ENCODE data around the gene NCKAP5. TPM values are rescaled to one million over a fixed set of nuclear protein-coding genes. Genes with fewer than 3 reads are reported as not detected.

Gene NCKAP5
- total and polyA plus RNA-seq, 9 of the 15 experiments (the other 6 are each of a cell fraction or from before 2014, with no cell fraction given) = not detected

- no peak for TF ChIP-seq ZKSCAN8 (CRISPR knock-in tag; IDR thresholded peaks at IDR 0.05)
- TF ChIP-seq TAF9B (IDR thresholded peaks at IDR 0.05; ENCODE audit: partially characterized antibody) = no peak
Observed at GRCh38 chr2:133139847-133140533, 428.3 kb downstream of the NCKAP5 start (continued).

GRCh38 chr2:133138693-133139092, 429.6 kb downstream of the NCKAP5 start:
- Histone ChIP-seq H3K4me1 (replicated peaks in 1 of 2; ENCODE audit: control insufficient read depth in 2 of 2, insufficient read depth in 2 of 2, low read length in 2 of 2) (no peaks in the 10 kb centered on the region), H3K9ac (ENCODE audit: insufficient read depth in 1 of 2, low read depth in 2 of 2, low read length in 2 of 2) (no peak overlapping the region), H3K36me3 (ENCODE audit: control insufficient read depth, insufficient read depth, low read length) (no peaks in the 10 kb centered on the region), H3K27me3 (ENCODE audit: control insufficient read depth in 2 of 2, insufficient read depth in 2 of 2, low read length in 2 of 2) (no peaks in the 10 kb centered on the region), H3K79me2 (ENCODE audit: control insufficient read depth, insufficient read depth, low read length) (no peaks in the 10 kb centered on the region), H3K4me3 (no peak overlapping the region), H3K9me3 (replicated peaks; ENCODE audit: control insufficient read depth, insufficient read depth, low read depth, low read length) (no peaks in the 10 kb centered on the region), H2AFZ (ENCODE audit: low read depth, low read length) (no peak overlapping the region), H3K27ac (ENCODE audit: extremely low read depth, low read depth, low read length) (no peak overlapping the region), H3K4me2 (ENCODE audit: insufficient read depth, low read length) (no peak overlapping the region), H4K20me1 (replicated peaks; ENCODE audit: control insufficient read depth, insufficient read depth, low read length) (no peaks in the 10 kb centered on the region), H3K9me1 (ENCODE audit: control insufficient read depth, insufficient read depth, low read length) (no peaks in the 10 kb centered on the region)
- intact Hi-C loops (cut with micrococcal nuclease) = no loop called here
- POLR2A ChIA-PET = no interaction called here
- no peak for ATAC-seq
- 0% methylated on average over 4 of the region's 4 CpGs for WGBS (ENCODE audit: insufficient coverage, low coverage, missing lambda C conversion rate)
- no peak for TF ChIP-seq NCOA2 (IDR thresholded peaks at IDR 0.05; ENCODE audit: partially characterized antibody in 2 of 2)
- TF ChIP-seq CBX8 (IDR thresholded peaks at IDR 0.05; ENCODE audit: borderline replicate concordance, extremely low read depth, low read depth, low read length, poor library complexity, severe bottlenecking) = no peak
- TF ChIP-seq ZBTB33 (CRISPR knock-in tag; IDR thresholded peaks at IDR 0.05) = no peak
- no peak for TF ChIP-seq FOXP1 (CRISPR knock-in tag; IDR thresholded peaks at IDR 0.05)
- TF ChIP-seq ETS2 (tag; IDR thresholded peaks at IDR 0.05; ENCODE audit: borderline replicate concordance, poor library complexity, severe bottlenecking) = no peak
- TF ChIP-seq XRCC3 (IDR thresholded peaks at IDR 0.05) = no peak
- no peak for TF ChIP-seq ZNF146 (CRISPR knock-in tag; IDR thresholded peaks at IDR 0.05; ENCODE audit: unreplicated experiment)
- no peak for TF ChIP-seq CBX2 (IDR thresholded peaks at IDR 0.05; ENCODE audit: insufficient read depth, low read length, poor library complexity, severe bottlenecking)
- TF ChIP-seq MBD1 (CRISPR knock-in tag; IDR thresholded peaks at IDR 0.05) = no peak
- no peak for TF ChIP-seq ZNF165 (CRISPR knock-in tag; IDR thresholded peaks at IDR 0.05; ENCODE audit: borderline replicate concordance)
- TF ChIP-seq HNRNPUL1 (IDR thresholded peaks at IDR 0.05; ENCODE audit: low read length) = no peak
- no peak for TF ChIP-seq ZZZ3 (IDR thresholded peaks at IDR 0.05)
- TF ChIP-seq FIP1L1 (IDR thresholded peaks at IDR 0.05; ENCODE audit: low read depth, low read length, poor library complexity, severe bottlenecking) = no peak
- TF ChIP-seq ZBTB8A (IDR thresholded peaks at IDR 0.05; ENCODE audit: partially characterized antibody) = no peak
- no peak for TF ChIP-seq KDM2B (CRISPR knock-in tag; IDR thresholded peaks at IDR 0.05)
- TF ChIP-seq BRD9 (IDR thresholded peaks at IDR 0.05; ENCODE audit: low read depth, partially characterized antibody) = no peak
- in situ Hi-C loops (cut with MboI) = no loop called here
- FAIRE-seq = no peak
- no peak for DNase-seq (ENCODE audit: extremely low read depth in 1 of 4, low spot score in 3 of 4)
- CTCF ChIA-PET (ENCODE audit: low intra/inter-chr PET ratio) = no interaction called here
- no TSS peak for BruUV-seq (replicated peaks)

All from K562 (cell line).